HS-5 (cell line): Measurements from ENCODE around the gene SLC6A20.

Source experiments
- DNase-seq: peaks from one replicate; pipeline ENCODE4 v3.0.0-alpha.2; 2012; ENCODE audit warnings: low read depth

SLC6A20 gene

GRCh38 chr3:45800611-45801010 is 4.3 kb upstream of the SLC6A20 start:
- no peak for DNase-seq

- no peak for DNase-seq
These were observed 3.2 kb upstream of the SLC6A20 start for GRCh38 chr3:45799586-45799985.

GRCh38 chr3:45798034-45798433 is 1.7 kb upstream of the SLC6A20 start:
- DNase-seq, result no peak

GRCh38 chr3:45796902-45797637 is 734 bp upstream of the SLC6A20 start:
- DNase-seq, result no peak

GRCh38 chr3:45795509-45795881 is 841 bp downstream of the SLC6A20 start:
- DNase-seq, result no peak

- no peak for DNase-seq
These were observed 1.7 kb downstream of the SLC6A20 start for GRCh38 chr3:45794660-45795059.

- no peak for DNase-seq
These were observed 2.2 kb downstream of the SLC6A20 start for GRCh38 chr3:45794177-45794560.

GRCh38 chr3:45793482-45794176 is 2.7 kb downstream of the SLC6A20 start:
- DNase-seq, result no peak

- no peak for DNase-seq
These were observed 3.7 kb downstream of the SLC6A20 start for GRCh38 chr3:45792516-45793172.

- DNase-seq, result no peak
These were observed 4.3 kb downstream of the SLC6A20 start for GRCh38 chr3:45792036-45792435.

GRCh38 chr3:45790596-45790995 is 5.7 kb downstream of the SLC6A20 start:
- no peak for DNase-seq

GRCh38 chr3:45789235-45789812 is 7.0 kb downstream of the SLC6A20 start:
- no peak for DNase-seq

- DNase-seq, result no peak
These were observed 8.8 kb downstream of the SLC6A20 start for GRCh38 chr3:45787551-45787950.

- DNase-seq, result no peak
These were observed 9.4 kb downstream of the SLC6A20 start for GRCh38 chr3:45786801-45787495.

- no peak for DNase-seq
These were observed 10.7 kb downstream of the SLC6A20 start for GRCh38 chr3:45785605-45786150.

- no peak for DNase-seq
These were observed 12.7 kb downstream of the SLC6A20 start for GRCh38 chr3:45783667-45784066.

- no peak for DNase-seq
These were observed 14.0 kb downstream of the SLC6A20 start for GRCh38 chr3:45782381-45782780.

GRCh38 chr3:45781841-45782240 is 14.5 kb downstream of the SLC6A20 start:
- DNase-seq, result no peak

- no peak for DNase-seq
These were observed 15.1 kb downstream of the SLC6A20 start for GRCh38 chr3:45781271-45781670.

- no peak for DNase-seq
These were observed 16.3 kb downstream of the SLC6A20 start for GRCh38 chr3:45779746-45780735.

GRCh38 chr3:45778761-45779201 is 17.6 kb downstream of the SLC6A20 start:
- DNase-seq, result no peak
